NCI-H2227 treated with DMSO at 0.1 percent for 48 hours (cell line): ENCODE data around the gene ATG4A.
A peak's percentile ranks its signal among the peaks of the same experiment; 100 is the strongest.

ENCODE experiments used
- DNase-seq: peaks from one replicate; lab custom pipeline; 2025; lab: John Stamatoyannopoulos, UW

ATG4A gene

DNA sequence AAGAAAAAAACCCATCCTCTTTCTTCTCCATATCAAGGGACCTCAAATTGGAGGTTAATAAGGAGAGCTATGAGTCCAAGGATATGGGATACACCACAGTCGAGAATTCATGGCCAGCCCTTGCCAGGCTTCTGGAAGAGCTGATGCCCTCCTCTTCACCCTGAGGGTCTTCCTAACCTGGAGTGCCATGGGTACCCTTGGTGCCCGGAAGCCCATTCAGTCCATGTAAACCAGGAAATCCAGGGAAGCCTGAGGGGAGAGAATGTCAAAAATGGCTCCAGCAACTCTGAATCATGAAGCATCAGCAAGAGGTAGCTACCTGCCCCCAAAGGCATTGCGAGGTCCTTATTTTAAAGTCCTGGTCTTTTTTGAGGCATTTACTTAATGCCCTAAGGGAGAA lies 78.2 kb downstream of the ATG4A start:
- no peak for DNase-seq

DNA sequence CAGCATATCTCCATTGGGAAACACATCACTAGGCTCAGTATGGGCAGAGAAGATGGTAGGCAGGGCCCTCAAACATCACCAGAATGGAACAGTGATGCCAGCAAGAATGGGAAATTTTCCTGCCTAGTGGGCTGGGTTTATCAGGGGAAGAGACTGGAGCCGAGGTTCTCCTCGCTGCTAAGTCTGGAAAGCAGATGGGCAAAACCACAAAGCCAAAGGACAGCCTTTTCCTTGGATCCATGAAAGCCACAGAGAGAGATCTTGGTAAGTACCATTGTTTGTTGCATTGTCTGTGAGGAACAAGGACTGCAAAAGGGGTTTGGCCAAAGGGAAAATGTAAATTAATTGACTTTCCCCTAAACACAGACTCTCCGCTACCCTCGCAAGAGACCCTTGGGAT lies 80.1 kb downstream of the ATG4A start:
- no peak for DNase-seq

DNA sequence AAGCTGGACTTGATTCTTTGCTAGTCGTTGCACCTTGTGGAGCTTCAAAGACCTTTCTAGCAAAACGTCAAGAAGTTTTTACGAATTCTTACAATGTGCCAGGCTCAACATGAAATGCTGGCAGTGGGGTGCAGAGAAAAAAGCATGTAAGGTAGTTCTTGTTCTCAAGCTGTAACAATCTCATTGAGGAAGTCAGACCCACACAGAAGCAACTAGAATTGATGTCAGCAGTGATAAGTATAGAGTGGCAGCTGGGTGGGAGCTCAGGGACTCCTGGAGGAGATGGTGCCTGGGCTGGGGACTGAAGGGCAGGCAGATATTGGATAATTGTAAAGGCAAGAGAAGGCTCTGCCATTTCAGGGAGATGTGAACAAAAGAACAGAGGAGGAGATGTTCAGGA lies 82.3 kb downstream of the ATG4A start:
- no peak for DNase-seq

DNA sequence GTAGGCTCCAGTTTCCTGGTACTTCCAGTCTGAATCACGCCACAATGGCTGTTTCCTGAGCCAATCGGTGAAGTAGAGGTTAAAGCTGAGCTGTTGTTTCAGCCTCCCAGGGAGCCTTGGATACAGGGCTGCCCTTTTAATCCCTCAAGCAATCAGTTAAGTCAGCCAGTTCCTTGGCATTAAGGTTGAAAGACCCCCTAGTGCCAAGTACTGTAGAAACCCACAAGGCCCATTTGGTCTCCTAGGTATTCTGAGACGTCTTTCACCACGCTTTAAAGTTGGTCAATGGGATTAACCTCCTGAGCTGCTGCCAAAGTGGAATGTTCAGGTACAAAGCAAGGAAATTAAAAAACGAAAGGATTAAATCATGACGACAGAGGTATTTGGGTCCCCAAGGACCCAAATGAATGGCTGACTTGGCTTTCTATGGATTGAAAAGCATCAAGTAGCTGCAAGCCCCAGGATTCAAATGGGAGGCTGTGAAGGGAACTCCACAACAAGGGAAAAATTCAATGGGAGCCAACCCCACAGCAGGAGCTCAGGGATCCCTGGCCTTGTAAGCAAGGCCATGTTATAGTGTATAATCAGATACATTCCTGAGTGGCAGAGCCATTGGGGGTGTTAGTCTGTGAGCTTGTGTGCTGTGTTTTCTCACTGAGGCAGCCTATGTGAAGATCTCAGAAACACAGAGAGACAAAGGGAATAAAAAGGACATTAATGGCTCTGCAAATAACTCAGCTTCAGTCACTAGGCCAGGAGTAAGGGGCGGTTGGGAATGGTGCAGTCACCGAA lies 86.0 kb downstream of the ATG4A start:
- DNase-seq = no peak

DNA sequence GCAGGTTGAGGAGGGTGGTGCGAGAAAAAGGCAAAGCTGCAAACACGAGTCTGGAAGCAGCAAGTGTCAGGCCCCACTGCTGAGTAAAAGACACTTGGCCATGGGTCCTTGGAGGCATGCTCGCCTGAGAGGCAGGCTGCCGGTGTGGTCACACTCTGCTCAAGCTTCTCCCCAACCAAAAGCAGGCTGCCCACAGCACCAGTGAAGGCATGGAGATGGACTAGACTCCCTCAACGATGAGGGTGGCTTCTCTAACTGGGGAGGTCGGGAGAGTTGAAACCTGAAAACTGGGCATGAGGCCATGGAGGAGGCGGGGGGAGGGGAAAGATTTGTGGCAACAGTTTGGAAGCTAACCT lies 86.5 kb downstream of the ATG4A start:
- no peak for DNase-seq

DNA sequence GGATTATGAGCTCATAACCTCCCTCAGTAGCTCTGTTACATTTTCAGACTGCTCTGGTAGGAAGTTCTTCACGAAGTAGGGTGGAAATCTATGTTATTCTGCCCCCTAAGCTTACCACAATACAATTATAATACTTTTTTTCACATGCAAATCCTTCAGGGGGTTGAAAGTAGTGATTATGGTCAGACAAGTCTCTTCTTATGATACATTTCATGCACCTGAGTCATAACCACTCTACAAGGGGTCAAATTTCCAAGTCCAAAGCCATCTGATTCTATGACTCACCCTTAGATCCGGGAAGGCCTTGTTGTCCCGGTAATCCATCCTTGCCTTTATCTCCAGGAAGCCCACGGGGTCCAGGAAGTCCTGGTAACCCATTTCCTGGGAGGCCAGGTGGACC lies 95.2 kb downstream of the ATG4A start:
- no peak for DNase-seq

DNA sequence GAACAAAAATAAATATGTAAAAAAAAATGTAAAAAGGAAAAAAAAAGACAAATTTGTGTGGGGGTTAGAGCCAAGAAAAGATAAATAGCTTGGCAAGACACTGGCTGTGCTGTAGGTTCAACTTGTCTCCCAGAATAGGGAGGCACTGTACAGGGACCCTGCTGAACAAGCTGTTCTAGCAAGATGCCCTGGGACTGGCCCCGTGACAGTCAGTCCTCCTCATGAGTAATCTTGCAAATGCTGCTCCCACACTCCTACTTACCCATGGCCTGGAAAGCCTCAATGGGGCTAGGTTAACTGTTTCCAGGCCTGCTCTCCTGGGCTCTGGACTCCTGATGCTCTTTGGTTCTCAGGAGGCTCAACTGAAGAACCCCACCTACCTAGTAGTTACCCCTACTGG lies 106.8 kb downstream of the ATG4A start:
- no peak for DNase-seq

DNA sequence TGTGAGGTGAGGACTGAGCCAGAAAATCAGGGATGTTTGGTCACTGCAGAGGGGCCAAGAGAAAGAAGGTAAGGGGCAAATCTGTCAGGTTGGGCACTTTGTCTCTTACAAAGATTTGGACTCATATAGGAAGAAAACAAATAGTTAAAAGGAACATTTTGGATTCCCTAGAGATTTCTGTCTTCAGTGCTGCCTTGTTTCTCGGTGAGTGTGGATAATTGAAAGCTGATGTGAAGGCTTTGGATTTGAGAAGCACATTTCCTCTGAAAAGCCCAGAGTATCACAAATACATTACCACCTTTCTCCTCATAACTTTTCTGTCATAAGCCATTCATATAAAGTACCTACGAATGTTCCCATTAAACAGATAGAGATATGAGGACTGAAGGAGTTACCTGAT lies 107.5 kb downstream of the ATG4A start:
- no peak for DNase-seq

DNA sequence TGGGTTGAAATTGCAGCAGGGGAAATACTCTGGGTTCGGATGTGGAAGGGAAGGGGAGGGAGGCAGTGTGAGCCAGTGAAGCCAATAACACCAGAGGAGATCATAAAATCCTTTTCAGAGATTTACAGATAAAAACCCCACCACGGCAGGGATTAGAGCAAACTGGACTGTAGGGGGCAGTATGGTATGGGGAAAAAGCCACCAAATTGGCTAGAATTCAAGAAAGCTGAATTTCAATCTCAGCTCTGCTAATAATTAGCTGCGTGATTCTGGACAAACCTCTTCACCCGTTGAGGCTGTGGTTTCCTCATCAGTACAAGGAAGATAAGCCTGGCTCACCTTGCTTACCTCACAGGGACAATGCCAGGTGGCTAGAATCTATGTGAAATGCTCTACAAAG lies 108.1 kb downstream of the ATG4A start:
- peak; percentile 3 for DNase-seq

DNA sequence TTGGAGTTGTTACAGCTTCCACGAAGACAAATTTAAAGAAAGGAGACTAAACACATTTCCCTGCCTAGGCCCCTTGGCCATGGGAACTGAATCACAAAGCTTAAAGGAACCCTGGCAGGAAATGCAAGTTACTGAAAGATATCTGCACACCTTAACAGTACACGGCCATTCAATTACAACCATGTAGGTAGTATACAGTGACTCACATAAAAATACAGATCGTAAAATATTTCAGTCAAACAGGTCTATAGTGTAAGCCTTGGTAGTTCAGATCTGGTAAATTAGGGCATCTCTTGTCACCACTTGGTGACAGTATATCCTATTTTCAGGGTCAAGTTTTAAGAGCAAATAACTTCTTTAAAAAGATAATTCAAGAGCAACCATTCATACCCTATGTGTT lies 112.0 kb downstream of the ATG4A start:
- no peak for DNase-seq
